Suppressor macrophage treated with lipopolysaccharide for 4 hours (primary cell): Measurements from ENCODE around the gene IL24.

Experiments
- DNase-seq: peaks from one replicate; pipeline ENCODE4 v3.0.0-alpha.2; 2020

The IL24 gene

DNA sequence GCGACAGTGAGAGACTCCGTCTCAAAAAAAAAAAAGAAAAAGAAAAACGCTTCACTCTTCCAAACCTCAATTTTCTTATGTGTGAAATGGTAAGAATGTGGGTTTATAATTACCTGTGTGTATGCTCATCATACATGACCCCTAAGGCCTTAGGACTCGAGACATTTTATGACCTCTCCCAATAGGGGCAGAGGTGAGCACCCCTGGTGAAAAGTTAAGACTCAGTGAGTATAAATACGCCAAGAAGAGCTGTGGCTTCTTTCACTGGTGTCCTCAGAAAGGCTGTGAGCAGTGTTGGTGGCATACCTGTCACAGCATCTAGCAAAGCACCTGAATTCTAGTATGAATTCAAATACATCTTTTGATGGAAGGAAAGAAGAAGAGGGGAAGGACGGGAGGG lies 32.3 kb downstream of the IL24 start:
- DNase-seq, result no peak

DNA sequence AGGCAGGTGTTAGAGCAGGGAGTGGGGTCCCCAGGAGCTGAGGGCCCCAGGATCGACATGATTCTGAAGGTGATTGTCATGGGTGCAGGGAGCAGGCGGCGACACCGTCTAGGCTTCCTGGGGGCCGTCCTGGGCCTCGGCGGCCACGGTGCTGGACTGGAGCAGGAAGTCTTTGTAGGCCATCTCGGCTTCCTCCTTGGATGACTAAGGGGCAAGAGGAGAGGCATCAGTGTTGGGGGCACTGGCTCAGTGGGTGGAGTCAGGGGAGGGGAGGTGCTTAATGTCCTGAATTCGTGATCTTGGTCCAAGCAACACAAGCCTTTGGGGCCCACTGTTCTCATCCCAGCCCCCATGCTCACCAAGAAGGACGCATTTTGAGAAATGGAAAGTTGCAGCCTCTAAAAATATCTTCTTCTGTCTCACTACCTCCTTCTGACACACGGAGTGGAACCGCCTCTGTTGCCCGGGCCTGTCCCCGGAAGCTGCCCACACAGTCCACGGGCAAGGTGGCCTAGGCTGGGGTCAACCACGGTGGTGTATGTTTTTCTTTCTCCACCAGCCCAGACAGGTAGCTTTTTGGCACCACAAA lies 33.1 kb downstream of the IL24 start:
- peak; percentile 84 for DNase-seq

DNA sequence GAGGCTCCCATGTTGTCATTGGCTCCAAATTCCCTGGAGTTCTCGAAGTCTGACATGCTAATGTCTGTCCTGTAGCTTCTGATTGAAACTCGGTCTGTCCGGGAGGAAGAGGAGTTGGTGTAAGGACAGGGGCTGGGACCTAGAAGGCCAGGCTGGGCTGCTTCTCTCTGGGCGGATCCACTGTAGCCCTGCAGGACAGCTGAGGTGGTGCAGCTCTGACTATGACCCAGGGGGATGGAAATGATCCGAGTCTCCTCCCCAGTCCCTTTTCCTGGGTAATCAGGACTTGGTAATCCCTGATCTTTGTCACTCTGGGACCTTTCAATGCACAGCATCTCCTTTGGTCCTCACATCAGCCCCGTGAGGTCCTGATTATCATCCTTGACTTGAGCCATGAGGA lies 34.5 kb downstream of the IL24 start:
- DNase-seq, result no peak

DNA sequence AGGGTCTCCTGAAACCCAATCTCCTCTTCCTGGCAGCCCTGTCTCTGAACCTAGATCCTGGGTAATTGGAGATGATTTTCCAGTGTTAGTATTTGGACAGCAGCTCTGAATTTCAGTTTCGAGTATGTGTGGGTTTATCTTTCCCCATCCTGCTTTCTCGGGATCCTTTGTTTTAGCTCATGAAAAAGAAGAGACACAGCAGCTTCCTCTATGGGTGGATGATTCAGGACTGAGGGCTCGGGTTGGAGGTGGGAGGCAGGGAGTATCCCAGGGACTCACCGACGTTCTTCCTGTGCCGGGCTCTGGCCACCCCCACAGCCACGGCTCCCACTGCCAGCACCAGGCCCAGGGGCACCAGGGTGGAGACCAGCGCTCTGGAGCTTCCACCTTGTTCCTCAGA lies 34.9 kb downstream of the IL24 start:
- peak; percentile 80 for DNase-seq

DNA sequence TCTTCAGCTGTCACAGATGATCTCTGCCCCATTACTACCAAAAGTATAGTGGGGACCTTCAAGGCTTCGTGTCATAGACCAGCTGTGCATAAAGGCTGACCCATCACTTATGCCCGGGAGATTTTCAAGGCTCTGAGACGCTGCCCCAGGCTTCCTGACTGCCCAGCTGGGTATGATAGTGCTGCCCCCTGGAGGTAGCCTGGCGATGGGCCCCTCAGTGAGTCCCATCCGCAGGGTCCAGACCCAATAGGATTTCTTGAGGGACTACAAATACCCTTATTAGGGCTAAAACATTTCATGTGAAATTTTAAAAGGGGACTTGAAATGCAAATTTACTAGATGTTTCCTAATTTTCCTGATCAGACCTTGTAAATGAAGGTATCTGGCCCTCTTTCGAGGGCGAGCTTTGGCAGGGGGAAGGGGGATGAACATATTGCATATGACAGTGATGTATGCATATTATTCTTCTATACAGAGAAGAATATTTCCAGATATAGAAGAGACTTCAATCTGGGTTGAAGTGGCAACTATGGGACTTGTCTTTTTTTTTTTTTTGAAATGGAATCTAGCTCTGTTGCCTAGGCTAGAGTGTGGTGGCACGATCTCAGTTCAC lies 36.2 kb downstream of the IL24 start:
- peak; percentile 83 for DNase-seq

DNA sequence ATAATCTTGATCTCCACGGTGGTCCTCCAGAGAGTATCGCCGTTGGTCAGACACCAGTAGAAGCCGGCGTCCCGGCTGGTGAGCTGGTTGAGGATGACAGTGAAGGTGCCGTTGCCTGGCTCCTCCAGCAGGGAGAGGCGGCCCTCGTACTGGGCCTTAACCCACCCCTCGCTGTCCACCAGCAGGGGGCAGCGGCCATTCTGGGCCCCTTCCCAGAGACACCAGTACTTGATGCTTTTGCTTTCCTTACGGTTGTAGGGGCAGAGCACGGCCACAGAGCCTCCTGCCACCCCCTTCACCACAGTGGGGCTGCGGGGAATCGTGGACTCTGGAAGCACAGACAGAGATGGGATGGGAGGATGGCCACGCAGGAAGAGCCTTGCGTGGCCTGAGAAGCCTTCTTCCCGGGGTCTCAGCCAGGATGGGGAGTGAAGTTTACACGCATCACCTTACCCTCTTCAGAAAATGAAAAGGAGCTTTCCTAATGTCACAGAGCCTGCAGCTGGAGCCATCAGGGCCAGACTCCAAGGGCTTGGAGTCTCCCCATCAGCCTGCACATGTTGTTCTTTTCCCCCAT lies 38.3 kb downstream of the IL24 start:
- peak; percentile 85 for DNase-seq

DNA sequence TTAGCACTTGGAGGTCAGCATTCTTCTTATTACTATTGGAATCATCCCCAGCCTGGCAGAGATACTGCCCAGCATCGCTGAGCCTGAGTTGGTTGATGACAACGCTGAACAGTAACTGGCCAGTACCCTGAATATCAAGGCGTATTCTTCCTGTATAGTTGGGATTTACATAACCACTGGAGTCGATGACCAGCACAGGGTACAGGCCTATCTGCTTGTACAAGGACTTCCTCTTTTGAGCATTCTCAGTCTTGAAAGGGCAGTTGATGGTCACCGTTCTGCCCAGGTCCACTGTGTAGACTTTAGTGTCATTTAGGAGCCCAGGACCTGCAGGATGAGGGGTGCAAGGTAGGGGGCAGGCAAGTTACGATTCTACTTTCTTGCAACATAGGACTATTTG lies 40.2 kb downstream of the IL24 start:
- DNase-seq, result peak; percentile 46

DNA sequence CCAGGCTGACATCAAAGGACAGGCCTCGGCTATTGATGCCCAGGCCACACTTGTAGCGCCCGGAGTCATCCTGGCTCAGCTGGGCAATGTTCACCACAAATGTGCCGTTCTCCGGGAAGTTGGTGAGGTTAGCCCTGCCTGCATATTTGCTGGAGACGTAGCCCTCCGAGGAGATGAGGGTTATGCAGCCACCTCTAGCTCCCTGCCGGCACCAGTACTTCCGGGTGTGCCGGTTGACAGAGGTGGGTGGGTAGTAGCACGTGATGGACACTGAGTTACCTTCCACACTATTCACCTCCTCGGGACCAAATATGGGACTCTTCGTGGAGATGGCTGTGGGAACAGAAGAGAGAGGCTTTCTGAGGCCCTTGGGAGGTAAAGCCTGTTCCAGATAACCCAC lies 41.9 kb downstream of the IL24 start:
- no peak for DNase-seq

DNA sequence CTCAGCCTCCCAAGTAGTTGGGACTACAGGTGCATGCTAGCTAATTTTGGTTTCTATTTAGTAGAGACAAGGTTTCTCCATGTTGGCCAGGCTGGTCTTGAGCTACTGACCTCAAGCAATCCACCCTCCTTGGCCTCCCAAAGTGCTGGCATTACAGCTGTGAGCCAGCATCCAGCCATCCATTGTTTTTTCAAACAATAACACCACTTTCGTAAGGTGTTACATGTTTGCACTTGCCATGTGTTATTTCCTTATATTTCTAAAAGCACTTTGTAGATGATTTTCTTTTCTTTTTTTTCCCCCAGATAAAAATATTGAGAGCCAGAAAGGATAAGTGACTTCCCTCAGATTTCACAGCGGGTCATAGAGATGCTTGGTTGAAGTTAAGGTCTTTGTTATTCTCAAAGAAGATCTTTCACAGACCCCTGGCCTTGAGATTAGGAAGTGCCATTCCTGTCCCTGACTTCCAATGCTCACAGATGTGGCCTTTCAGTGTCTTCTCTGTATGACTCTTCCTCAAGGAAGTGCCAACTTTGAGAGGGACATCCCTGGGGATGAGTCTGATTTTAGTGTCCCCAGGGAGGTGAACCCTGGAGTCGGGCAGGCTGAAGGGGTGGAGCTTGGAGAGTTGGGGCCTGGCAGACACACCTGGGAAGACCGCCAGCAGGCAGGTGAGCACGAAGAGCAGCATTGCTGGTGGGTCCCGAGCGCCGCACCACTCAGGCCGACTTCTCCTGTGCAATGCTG lies 42.8 kb downstream of the IL24 start:
- DNase-seq, result no peak

DNA sequence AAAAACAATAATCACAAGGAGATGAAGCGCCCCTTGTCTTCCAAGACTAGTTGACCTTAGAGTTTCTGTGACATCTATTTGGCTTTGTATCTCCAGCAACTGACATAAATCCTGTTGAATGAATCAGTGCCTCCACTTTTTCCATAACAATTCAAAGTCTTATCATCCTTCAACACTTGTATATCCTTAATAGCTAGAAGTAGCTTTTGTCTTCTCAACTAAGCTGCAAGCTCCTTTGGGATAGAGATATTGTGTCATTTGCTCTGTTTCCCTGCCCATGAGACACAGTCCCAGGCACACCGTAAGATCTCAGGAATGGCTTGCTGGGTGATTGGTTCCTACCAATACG lies 43.3 kb downstream of the IL24 start:
- DNase-seq, result no peak

DNA sequence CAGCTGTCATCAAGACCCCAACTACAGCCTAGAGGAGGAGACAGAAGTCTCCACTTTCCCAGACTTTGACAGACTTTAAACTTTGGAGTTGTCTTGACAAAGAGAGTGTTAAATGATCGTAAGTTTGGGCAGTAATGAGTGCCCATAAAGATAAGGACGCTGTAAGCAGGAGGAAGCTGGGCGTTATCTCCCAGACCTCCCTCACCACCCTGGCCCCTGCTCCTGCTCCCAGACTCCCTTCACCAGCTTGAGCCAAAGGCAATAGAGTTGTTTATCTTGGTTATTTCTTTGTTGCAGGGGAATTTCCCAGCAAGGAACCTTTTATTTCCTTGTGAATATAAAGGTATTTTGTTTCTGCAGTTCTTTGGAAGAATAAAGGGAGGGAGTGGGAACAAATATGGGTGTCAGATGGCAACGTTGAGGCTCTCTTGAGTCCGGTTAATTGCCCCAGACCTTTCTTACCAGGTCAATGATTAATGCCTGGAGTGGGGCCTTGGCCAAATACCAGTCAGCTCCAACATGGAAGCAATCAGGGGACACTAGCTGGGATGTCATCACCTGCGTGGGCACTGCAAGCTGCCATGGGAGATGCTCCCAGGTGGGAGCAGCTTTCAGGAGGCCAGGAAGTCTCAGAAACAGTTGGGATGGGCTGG lies 44.6 kb downstream of the IL24 start:
- DNase-seq, result no peak

DNA sequence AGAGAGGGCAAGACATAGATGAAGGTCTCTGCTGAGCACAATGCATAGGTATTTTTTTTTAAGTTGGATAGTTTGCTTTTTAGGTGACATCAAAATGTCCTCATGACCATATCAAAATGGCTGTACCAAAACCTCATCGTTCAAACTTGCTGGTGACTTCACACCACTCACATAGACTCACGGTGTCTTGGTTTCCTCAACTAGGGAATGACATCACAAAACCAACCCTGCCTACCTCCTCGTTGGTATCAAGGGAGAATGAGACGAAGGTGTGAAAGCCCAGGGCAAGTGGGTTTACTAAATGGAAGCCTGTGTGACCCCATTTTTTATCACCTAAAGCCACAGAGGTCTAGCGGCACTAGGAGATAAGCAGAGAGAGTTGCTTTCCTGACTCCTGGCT lies 47.5 kb downstream of the IL24 start:
- no peak for DNase-seq

DNA sequence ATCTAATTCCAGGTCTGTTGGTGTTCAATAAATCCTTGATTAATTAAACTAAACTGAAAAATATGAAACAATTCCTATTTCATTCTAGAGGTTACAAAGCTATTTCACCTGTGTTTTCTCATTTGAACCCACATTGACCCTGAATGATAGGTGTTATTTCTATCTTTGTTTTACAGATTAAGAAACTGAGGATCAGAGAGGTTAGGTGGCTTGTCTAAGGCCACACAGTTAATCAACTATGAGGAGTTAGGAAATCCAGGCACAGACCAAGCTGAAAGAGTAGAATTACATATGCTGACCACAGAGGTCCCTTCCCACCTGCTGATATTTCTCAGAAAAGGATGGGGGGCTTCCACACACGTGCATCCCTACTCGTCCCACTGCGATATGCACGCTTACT lies 48.5 kb downstream of the IL24 start:
- no peak for DNase-seq

DNA sequence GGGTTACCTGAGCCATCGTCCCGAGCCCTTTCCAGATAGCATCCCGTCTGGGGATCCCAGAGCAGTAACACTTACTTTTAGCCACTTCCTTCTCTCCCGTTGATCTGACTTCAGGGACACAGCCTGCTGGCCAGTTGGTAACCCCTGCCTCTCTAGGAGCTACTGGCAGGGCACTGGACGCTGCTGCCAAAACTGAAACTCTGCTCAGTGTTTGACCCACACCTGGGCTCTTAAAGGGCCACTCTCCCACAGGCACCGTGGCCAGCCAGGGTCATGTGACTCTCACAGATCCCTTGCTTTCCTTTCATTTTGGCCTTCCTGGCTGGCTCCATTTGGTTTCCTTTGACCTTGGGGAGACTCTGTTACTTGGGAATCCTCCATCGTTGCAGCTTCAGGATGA lies 49.0 kb downstream of the IL24 start, which contains the start of gene PIGR:
Gene PIGR (minus strand): TSS at position 206 of the 400 bp plus-strand sequence. CDS start 5,935 bp downstream, outside the sequence.
- DNase-seq, result no peak

DNA sequence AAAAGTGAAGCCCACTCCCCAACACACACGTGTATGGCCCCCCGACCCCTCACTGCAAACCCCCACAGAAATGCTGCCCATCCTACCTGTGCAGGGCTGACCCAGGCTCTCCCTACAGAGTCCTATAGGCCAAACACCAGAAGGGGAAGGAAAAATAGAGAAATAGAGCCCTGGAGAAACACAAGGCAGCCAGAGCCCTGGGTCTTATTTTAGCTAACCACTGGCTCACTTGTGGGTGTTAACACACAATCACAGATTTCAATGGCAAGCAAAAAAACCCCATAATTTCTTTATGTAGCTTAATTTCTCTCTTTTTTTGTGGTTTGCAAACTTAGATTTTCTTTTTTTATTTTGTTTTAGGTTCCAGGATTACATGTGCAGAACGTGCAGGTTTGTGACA lies 50.0 kb downstream of the IL24 start:
- no peak for DNase-seq

DNA sequence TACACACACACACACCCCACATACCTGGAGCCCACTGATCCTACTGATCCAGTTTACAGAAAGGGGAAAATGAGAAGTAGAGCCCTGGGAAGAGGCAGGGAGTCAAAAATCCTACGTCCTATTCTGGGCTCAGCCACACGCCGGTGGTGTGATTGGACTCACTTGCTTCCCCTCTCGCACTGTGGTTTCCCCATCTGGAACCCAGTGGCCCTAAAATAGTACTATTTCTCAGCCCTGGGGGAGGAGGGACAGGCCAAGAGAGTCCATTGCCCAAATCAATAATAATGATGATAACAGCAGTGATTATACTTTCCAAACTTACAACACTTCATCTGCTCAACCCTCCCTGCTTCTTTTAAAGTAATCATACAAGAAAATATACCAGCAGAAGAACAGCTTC lies 52.0 kb downstream of the IL24 start:
- DNase-seq, result peak; percentile 70

DNA sequence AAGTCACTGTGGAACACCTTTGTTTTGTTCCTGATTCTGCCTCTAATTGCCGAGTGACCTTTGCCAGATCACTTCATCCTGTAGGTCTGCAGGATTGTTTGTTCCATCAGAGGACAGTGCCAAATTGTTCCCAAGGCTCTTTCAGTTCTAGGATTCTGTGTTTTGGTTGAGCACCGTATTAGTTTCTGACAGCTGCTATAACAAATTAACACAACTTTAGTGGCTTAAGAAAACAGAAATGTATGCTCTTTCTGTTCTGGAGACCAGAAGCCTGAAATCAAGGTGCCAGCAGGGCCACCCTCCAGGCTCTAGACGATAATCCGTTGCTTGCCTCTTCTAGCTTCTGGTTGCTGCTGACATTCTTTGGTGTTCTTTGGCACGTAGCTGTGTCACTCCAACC lies 52.4 kb downstream of the IL24 start:
- DNase-seq, result no peak

DNA sequence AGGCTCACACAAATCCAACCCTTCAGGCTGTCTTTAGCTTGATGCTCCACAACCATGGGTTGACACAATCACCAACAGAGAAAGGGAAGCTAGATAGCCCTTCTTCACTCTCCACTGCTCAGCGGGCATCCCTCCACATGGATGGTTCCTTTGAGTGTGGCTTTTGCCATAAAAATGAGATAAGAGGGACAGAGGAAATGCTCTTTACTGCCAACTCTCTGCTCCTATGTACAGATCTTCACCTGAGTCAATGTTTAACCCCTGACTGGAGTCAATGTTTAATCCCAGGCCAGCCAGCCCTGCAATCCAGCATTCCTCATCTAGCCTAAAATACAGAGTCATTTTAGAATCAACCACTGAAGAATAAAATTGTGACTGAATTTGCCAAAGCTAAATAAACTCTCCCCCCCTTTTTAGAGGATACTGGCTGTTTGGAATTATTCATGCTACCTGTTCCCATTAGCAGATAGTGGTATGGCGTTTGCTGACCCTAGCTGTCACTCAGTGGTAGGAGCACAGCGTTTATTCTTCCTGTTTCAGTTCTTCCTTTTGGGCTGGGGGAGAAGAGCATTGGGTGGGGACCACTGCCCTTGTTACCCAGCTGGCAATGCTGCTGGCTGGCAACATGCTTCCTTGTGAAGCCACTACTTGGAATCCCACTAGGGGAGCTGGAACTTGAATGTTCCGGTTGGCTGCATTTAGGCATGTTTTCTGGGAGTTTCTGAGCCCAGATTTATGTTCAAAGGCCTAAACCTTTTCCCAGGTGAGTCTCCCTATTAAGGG lies 54.3 kb downstream of the IL24 start:
- no peak for DNase-seq

DNA sequence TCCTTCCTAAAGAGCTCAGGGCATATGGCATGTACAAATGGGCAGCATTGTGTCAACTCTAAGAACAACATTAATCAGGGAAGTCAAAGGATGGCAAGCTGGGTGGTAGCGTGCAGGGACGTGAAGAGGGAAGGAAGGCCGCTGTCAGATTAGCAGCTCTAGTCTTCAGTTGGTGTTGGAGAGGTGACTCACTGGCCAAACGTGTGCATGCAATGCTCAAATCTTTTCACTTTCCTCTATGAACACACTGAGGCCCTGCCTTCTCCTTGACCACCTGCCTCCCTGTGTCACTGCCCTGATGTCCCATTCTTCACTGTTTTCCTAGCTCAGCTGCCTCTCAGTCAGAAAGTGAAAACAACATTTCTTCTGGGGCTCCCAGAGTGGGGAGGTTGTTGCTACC lies 54.9 kb downstream of the IL24 start:
- peak; percentile 84 for DNase-seq

DNA sequence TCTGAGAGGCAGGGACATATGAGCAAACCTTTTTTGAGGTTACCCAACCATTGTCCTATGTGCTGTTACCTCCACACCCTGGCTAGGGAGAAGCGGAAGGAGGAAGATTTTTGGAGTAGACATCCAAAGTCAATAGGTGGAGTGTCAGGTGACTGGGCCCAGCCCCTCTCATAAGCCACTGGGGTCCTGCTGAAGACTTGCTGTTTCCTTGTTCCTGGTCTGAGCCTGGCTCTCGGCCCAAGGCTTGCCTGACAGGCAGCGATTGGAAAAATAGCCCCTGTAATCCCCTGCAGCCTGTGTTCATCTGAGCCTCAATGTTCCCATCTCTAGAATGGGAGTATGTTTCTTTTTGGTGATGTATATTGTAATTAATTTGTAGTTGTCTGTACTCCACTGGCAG lies 55.9 kb downstream of the IL24 start:
- no peak for DNase-seq

DNA sequence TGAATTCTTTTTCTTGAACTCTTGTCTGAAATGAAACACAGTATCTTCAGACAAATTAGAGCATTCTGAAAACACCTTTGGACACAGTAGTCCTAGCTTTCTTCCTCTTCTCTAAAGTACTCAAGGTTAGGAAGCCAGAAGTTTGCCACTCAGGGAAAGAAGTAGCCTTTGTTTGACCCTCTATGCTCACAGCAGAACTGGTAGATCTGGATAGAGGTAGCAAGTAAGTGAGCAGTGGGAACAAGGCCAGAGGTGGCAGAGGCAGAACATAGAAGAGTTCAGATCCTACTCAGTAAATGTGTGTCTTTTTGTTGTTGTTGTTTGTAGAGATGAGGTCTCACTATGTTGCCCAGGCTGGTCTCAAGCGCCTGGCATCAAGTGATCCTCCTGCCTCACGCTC lies 56.4 kb downstream of the IL24 start:
- DNase-seq, result no peak
